Measurements from ENCODE around the gene WDR89. TPM values are rescaled to one million over a fixed set of nuclear protein-coding genes. Genes with fewer than 3 reads are reported as not detected.

Gene WDR89
- total and polyA plus RNA-seq, 4 donors = 3.3 to 9.2 (median 5.5) TPM

DNA sequence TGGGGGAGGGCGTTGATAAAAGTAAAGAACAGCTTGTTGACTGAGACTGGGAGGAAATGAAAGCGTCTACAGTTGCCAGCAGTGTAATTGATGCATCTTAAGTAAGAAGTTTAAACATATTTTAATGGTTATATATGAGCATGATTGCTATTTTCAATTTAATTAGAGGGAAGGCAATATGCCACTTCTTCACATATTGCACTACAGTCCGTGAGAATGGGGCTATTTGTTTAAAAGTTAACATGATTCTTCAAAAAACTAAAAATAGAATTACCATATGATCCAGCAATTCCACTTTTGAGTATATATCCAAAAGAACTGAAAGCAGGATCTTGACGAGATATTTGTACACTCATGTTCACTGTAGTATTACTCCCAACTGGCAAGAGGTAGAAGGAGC, 60.2 kb downstream of the WDR89 start:
- no peaks in the 10 kb centered on the region for H3K9me3 ChIP-seq (ENCODE audit: control insufficient read depth in 4 of 4, low read length in 3 of 4)
- H3K36me3 ChIP-seq (ENCODE audit: control insufficient read depth in 4 of 4, insufficient read depth in 3 of 4, low read depth in 1 of 4, low read length in 3 of 4) = no peaks in the 10 kb centered on the region
- no peak for DNase-seq (ENCODE audit: low spot score)
- H3K27me3 ChIP-seq (ENCODE audit: control insufficient read depth in 4 of 4, insufficient read depth in 4 of 4, low read length in 3 of 4) = no peaks in the 10 kb centered on the region
- no peak for TF ChIP-seq RXRA (IDR thresholded peaks at IDR 0.05)
- no peak for TF ChIP-seq FOXA1 (IDR thresholded peaks at IDR 0.05)
- no peak for TF ChIP-seq JUND (IDR thresholded peaks at IDR 0.05)
- TF ChIP-seq, protein P1, sequence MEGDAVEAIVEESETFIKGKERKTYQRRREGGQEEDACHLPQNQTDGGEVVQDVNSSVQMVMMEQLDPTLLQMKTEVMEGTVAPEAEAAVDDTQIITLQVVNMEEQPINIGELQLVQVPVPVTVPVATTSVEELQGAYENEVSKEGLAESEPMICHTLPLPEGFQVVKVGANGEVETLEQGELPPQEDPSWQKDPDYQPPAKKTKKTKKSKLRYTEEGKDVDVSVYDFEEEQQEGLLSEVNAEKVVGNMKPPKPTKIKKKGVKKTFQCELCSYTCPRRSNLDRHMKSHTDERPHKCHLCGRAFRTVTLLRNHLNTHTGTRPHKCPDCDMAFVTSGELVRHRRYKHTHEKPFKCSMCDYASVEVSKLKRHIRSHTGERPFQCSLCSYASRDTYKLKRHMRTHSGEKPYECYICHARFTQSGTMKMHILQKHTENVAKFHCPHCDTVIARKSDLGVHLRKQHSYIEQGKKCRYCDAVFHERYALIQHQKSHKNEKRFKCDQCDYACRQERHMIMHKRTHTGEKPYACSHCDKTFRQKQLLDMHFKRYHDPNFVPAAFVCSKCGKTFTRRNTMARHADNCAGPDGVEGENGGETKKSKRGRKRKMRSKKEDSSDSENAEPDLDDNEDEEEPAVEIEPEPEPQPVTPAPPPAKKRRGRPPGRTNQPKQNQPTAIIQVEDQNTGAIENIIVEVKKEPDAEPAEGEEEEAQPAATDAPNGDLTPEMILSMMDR (IDR thresholded peaks at IDR 0.05; ENCODE audit: low read depth, low read length, missing input control) = no peak
- TF ChIP-seq YY1 (IDR thresholded peaks at IDR 0.05) = no peak
- no peak for TF ChIP-seq SP1 (IDR thresholded peaks at IDR 0.05)
- TF ChIP-seq EGR1 (IDR thresholded peaks at IDR 0.05; ENCODE audit: low read depth in 2 of 2) = no peak
- TF ChIP-seq HNF4A (conservative IDR thresholded peaks at IDR 0.05) = no peak
- no peak for TF ChIP-seq HNF4G (IDR thresholded peaks at IDR 0.05)
- no peak for TF ChIP-seq TAF1 (conservative IDR thresholded peaks at IDR 0.05)
- no peak for TF ChIP-seq RAD21 (IDR thresholded peaks at IDR 0.05)
- 57% methylated on average over 4 of the region's 4 CpGs for WGBS
- H3K4me1 ChIP-seq (ENCODE audit: control insufficient read depth in 4 of 4, insufficient read depth in 4 of 4, low read length in 3 of 4) = no peaks in the 10 kb centered on the region
- H3K9ac ChIP-seq (ENCODE audit: low read depth in 1 of 2, low read length in 2 of 2) = no peak overlapping the region
- no peak overlapping the region for H3K4me3 ChIP-seq (ENCODE audit: low read depth in 1 of 3, low read length in 3 of 3)
- no peak overlapping the region for H3K27ac ChIP-seq (ENCODE audit: low read depth in 1 of 2, low read length in 2 of 2)

DNA sequence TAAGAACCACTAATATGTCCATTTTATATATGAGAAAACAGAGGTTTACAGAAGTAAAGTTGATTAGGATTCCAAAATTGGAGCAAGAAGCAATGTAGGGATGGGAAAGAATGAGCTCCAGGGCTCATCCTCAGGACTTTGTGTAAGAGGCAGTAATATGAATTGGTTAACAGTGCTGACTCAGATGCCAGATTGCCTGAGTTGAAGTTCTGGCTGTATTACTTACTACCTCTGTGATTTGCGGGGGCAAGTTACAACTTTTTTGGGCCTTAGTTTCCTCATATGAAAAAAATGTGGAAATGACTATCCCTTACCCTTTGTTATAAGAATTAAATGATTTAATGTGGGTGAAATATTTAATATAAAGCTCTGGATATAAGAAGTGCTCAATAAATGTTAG, 63.4 kb downstream of the WDR89 start:
- Histone ChIP-seq H3K27ac (ENCODE audit: low read depth in 1 of 2, low read length in 2 of 2) (no peak overlapping the region), H3K9ac (ENCODE audit: low read depth in 1 of 2, low read length in 2 of 2) (no peak overlapping the region), H3K27me3 (ENCODE audit: control insufficient read depth in 4 of 4, insufficient read depth in 4 of 4, low read length in 3 of 4) (no peaks in the 10 kb centered on the region), H3K9me3 (ENCODE audit: control insufficient read depth in 4 of 4, low read length in 3 of 4) (no peaks in the 10 kb centered on the region), H3K36me3 (ENCODE audit: control insufficient read depth in 4 of 4, insufficient read depth in 3 of 4, low read depth in 1 of 4, low read length in 3 of 4) (no peaks in the 10 kb centered on the region), H3K4me1 (ENCODE audit: control insufficient read depth in 4 of 4, insufficient read depth in 4 of 4, low read length in 3 of 4) (no peaks in the 10 kb centered on the region), H3K4me3 (ENCODE audit: low read depth in 1 of 3, low read length in 3 of 3) (no peak overlapping the region)
- no peak for DNase-seq (ENCODE audit: low spot score)
- WGBS = 94% methylated on average over 1 of the region's 1 CpG
- TF ChIP-seq FOXA1 (IDR thresholded peaks at IDR 0.05) (no peak), EGR1 (IDR thresholded peaks at IDR 0.05; ENCODE audit: low read depth in 2 of 2) (no peak), RAD21 (IDR thresholded peaks at IDR 0.05) (no peak), HNF4G (IDR thresholded peaks at IDR 0.05) (no peak), SP1 (IDR thresholded peaks at IDR 0.05) (no peak)
- TF ChIP-seq, protein P1 (IDR thresholded peaks at IDR 0.05; ENCODE audit: low read depth, low read length, missing input control) = no peak

DNA sequence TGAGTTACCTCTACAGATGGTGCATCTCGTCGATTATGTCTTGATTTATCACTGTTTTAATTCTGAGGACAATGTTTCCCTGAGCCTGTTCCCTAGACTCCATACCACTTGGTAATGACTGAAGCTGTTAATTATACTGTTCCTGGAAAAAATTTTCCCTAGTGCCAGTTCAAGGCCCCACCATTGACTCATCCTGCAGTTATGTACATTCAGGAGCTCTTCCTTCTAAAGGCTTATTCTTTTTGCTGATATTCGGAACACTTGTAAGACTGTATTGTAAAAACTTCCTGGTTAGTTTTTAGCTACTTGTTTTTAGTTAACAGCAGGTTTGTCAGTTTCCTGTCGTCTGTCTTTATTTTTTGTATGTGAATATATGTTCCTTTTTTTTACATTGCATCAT, 68.1 kb downstream of the WDR89 start:
- no peak for TF ChIP-seq EGR1 (IDR thresholded peaks at IDR 0.05; ENCODE audit: low read depth in 2 of 2)
- TF ChIP-seq HNF4G (IDR thresholded peaks at IDR 0.05) = no peak
- no peak for TF ChIP-seq HNF4A (conservative IDR thresholded peaks at IDR 0.05)
- TF ChIP-seq YY1 (IDR thresholded peaks at IDR 0.05) = no peak
- TF ChIP-seq, protein P2, sequence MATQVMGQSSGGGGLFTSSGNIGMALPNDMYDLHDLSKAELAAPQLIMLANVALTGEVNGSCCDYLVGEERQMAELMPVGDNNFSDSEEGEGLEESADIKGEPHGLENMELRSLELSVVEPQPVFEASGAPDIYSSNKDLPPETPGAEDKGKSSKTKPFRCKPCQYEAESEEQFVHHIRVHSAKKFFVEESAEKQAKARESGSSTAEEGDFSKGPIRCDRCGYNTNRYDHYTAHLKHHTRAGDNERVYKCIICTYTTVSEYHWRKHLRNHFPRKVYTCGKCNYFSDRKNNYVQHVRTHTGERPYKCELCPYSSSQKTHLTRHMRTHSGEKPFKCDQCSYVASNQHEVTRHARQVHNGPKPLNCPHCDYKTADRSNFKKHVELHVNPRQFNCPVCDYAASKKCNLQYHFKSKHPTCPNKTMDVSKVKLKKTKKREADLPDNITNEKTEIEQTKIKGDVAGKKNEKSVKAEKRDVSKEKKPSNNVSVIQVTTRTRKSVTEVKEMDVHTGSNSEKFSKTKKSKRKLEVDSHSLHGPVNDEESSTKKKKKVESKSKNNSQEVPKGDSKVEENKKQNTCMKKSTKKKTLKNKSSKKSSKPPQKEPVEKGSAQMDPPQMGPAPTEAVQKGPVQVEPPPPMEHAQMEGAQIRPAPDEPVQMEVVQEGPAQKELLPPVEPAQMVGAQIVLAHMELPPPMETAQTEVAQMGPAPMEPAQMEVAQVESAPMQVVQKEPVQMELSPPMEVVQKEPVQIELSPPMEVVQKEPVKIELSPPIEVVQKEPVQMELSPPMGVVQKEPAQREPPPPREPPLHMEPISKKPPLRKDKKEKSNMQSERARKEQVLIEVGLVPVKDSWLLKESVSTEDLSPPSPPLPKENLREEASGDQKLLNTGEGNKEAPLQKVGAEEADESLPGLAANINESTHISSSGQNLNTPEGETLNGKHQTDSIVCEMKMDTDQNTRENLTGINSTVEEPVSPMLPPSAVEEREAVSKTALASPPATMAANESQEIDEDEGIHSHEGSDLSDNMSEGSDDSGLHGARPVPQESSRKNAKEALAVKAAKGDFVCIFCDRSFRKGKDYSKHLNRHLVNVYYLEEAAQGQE (IDR thresholded peaks at IDR 0.05) = no peak
- no peak for TF ChIP-seq RAD21 (IDR thresholded peaks at IDR 0.05)
- TF ChIP-seq, protein P3, sequence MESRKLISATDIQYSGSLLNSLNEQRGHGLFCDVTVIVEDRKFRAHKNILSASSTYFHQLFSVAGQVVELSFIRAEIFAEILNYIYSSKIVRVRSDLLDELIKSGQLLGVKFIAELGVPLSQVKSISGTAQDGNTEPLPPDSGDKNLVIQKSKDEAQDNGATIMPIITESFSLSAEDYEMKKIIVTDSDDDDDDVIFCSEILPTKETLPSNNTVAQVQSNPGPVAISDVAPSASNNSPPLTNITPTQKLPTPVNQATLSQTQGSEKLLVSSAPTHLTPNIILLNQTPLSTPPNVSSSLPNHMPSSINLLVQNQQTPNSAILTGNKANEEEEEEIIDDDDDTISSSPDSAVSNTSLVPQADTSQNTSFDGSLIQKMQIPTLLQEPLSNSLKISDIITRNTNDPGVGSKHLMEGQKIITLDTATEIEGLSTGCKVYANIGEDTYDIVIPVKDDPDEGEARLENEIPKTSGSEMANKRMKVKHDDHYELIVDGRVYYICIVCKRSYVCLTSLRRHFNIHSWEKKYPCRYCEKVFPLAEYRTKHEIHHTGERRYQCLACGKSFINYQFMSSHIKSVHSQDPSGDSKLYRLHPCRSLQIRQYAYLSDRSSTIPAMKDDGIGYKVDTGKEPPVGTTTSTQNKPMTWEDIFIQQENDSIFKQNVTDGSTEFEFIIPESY (IDR thresholded peaks at IDR 0.05) = no peak
- no peak for TF ChIP-seq JUND (IDR thresholded peaks at IDR 0.05)
- TF ChIP-seq TAF1 (conservative IDR thresholded peaks at IDR 0.05) = no peak
- no peak for TF ChIP-seq GABPA (IDR thresholded peaks at IDR 0.05 in 1 of 2, conservative IDR thresholded peaks at IDR 0.05 in 1 of 2)
- no peak for TF ChIP-seq NR2F2 (IDR thresholded peaks at IDR 0.05)
- TF ChIP-seq RXRA (IDR thresholded peaks at IDR 0.05) = no peak
- no peak for TF ChIP-seq FOXA1 (IDR thresholded peaks at IDR 0.05)
- TF ChIP-seq, protein P4, sequence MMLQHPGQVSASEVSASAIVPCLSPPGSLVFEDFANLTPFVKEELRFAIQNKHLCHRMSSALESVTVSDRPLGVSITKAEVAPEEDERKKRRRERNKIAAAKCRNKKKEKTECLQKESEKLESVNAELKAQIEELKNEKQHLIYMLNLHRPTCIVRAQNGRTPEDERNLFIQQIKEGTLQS (IDR thresholded peaks at IDR 0.05) = no peak
- no peak for TF ChIP-seq FOXA2 (IDR thresholded peaks at IDR 0.05)
- Histone ChIP-seq H3K9ac (ENCODE audit: low read depth in 1 of 2, low read length in 2 of 2) (no peak overlapping the region), H3K9me3 (ENCODE audit: control insufficient read depth in 4 of 4, low read length in 3 of 4) (no peaks in the 10 kb centered on the region), H3K4me1 (ENCODE audit: control insufficient read depth in 4 of 4, insufficient read depth in 4 of 4, low read length in 3 of 4) (no peaks in the 10 kb centered on the region), H3K4me3 (ENCODE audit: low read depth in 1 of 3, low read length in 3 of 3) (no peak overlapping the region), H3K36me3 (ENCODE audit: control insufficient read depth in 4 of 4, insufficient read depth in 3 of 4, low read depth in 1 of 4, low read length in 3 of 4) (no peaks in the 10 kb centered on the region), H3K27me3 (ENCODE audit: control insufficient read depth in 4 of 4, insufficient read depth in 4 of 4, low read length in 3 of 4) (no peaks in the 10 kb centered on the region), H3K27ac (ENCODE audit: low read depth in 1 of 2, low read length in 2 of 2) (no peak overlapping the region)
- DNase-seq (ENCODE audit: low spot score) = no peak
- WGBS = 80% methylated on average over 4 of the region's 4 CpGs

Data from liver (tissue), 9 donors.